VCaP (cell line): ENCODE data around the gene PYROXD2.

ENCODE experiments used
- H3K27ac ChIP-seq: fragments of 450-650 bp; 2 replicates; pipeline ENCODE4 v1.5.1; 2017
- TF ChIP-seq, protein P1 (sequence below): fragments of 450-650 bp; conservative IDR thresholded peaks from 2 replicates; pipeline ENCODE4 v1.5.1; 2017; ENCODE audit warnings: mild to moderate bottlenecking, moderate library complexity

PYROXD2 gene

DNA sequence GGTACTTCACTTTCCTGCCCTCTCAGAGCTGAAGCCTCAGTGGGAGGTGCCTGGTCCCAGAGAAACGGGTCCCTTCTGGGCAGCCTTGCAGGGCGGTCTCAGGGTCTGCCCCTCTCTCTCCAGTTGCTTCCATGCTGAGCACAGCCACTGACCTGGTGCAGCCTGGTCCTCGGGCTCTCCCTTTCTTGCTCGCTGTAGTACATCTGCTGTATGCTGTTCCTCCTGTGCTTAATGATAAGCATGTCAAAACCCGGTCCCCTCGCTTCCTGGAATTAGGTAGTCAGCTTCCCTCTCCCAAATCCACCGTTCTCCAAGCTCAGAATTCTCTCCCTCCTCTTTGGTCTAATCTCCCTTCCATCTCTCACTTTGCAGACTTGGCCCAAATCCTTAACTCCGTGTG lies 42.7 kb upstream of the PYROXD2 start:
- TF ChIP-seq, protein P1, sequence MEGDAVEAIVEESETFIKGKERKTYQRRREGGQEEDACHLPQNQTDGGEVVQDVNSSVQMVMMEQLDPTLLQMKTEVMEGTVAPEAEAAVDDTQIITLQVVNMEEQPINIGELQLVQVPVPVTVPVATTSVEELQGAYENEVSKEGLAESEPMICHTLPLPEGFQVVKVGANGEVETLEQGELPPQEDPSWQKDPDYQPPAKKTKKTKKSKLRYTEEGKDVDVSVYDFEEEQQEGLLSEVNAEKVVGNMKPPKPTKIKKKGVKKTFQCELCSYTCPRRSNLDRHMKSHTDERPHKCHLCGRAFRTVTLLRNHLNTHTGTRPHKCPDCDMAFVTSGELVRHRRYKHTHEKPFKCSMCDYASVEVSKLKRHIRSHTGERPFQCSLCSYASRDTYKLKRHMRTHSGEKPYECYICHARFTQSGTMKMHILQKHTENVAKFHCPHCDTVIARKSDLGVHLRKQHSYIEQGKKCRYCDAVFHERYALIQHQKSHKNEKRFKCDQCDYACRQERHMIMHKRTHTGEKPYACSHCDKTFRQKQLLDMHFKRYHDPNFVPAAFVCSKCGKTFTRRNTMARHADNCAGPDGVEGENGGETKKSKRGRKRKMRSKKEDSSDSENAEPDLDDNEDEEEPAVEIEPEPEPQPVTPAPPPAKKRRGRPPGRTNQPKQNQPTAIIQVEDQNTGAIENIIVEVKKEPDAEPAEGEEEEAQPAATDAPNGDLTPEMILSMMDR = no peak

DNA sequence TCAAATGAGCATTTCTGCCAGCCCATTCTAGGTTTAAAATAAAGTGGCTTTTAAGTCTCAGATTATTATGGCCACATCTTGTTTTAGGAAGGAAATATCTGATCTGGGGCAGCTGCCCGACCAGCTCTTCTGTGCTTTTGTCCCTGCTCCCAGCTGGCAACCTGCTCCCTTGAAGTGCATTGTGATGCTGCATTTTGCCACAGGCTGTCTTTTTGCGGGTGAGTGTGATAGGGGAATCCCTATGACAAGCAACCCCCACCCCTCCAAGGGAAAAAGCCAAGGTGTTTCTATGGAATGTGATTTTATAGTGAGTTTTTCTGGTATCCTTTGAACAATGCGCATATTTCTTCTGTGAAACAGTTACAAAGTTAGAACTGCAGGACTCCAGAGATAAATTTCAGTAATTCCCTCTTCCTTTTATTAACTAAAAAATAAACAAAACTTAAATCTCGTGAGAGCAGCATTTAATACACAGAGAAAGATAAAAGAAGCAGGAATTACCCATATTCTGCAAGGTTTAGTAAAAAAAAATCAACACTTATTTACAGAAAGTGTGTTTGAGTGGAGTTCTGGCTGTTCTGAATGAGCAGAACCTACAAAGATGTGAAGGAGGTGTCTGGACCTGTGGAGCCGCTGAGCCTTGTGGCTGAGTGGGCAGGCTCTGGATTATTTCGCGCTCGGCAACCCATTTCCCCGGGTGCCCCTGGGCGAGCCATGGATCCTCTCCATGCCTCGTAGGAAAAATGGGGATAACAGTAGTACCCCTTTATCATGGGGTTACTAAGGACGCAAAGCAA lies 41.9 kb upstream of the PYROXD2 start:
- no peak overlapping the region for H3K27ac ChIP-seq
- TF ChIP-seq, protein P1 = no peak

More for the DNA sequence above, 42.7 kb upstream of the PYROXD2 start:
- no peak overlapping the region for H3K27ac ChIP-seq

DNA sequence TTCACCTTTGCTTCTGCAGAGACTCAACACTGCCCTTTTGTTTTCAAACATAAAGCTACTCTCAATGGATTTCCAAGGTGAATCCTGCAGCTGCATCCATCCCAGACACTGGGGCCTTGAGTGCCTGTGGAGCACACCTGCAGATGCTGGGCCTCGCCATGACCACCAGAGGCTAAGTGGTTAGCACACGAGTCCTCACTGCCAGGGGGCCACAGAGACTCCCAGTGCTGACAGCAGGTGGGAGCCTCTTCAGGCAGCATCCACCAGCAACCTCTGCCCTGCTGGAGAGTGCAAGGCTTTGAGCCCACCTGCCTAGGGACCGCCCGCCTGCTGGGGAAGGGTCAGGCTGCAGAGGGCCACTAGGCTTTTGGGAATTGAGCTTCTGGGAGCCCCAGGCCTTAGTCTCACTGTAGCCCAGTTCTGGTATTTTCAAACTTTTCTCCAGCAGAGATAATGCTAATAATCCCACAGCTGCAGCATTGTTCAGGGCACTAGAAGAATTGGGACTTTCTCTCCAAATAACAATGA lies 41.1 kb upstream of the PYROXD2 start:
- H3K27ac ChIP-seq = no peak overlapping the region

DNA sequence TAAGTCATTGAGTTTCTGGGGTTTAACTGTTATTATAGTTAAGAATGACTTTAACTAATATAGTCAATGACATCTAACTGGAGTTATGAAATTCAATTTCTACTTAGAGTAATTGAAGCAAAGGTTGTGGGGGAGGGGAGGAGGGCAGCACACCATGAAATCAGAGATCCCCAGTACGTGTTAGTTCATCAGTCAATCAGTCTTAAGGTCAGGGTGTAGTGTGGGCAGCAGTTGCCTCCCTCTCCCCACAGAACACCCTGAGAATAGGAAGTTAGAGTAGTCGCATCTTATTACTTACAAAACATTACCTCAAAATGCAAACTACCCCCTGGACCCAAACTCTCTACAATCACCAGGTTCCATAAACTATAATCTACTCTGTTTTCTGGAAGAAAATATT lies 38.7 kb upstream of the PYROXD2 start:
- no peak overlapping the region for H3K27ac ChIP-seq
- TF ChIP-seq, protein P1 = no peak

More for the DNA sequence above, 41.1 kb upstream of the PYROXD2 start:
- TF ChIP-seq, protein P1 = no peak

DNA sequence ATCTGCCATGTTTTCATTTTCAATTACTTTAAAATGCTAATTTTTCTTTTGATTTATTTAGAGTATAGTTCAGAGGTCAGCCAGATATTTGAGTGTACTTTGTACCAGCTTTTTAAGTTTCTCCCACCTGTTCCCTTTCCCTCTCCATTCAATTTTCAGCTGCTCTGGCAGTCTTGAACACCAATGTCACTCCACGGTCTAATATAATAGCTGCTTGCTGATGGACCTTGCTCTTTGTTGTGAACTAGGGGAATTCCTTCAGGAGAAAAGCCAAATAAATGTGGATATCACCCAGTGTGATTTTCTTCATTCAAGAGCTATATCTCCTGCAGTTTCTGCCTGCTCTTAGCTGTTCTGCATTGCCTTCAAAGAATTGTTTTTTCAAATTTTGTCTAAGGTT lies 35.6 kb upstream of the PYROXD2 start:
- TF ChIP-seq, protein P1 = no peak
- H3K27ac ChIP-seq = no peak overlapping the region

DNA sequence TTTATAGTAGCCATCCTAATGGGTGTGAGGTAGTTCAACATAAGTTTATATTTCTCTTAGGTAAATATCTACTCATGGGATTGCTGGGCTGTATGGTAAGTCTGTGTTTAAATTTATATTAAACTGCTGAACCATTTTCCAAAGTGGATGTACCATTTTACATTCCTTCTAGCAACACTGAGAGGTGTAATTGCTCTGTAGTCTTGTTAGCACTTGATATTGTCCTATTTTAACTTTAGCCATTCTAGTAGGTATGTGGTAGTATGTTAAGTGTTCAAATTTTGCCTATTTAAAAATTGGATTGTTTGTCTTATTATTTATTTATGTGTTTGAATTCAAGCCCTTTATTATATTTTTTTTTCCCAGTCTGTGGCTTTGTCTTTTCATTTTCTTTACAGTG lies 34.3 kb upstream of the PYROXD2 start:
- H3K27ac ChIP-seq = no peak overlapping the region
- TF ChIP-seq, protein P1 = no peak

DNA sequence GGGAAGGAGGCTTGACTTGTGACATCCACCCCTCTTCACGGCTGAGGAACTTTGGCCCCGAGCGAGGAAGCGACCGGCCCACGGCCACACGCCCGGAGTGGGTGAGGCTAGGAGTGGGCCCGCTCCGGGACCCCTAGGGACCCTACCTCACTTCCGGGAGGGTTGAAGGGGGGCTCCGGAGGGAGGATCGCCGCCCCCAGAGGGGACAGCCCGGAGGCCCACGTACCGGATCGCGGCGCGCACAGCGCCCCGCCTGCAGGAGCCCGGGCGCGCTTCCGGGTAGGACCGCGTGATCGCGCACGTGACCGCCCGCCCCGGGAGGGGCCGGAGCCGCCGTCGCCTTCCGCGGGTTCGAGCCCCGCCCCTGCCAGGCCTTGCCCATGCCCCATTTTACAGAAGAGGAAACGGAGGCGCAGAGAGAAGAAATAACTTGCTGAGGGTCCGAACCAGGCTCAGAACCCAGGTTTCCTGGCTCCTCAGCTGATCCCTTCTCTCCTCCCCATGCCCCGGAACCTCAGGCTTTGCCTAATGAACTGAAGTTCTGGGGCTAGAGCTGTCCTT lies 31.8 kb upstream of the PYROXD2 start, which contains the start of gene HPS1:
Gene HPS1 (minus strand): TSS at position 275 of the 561 bp plus-strand sequence. CDS start 3,695 bp downstream, outside the sequence.
- TF ChIP-seq, protein P1 = no peak
- no peak within 1 kb of the TSS for H3K27ac ChIP-seq
